ENCODE data around the gene ZFP62.

DNA sequence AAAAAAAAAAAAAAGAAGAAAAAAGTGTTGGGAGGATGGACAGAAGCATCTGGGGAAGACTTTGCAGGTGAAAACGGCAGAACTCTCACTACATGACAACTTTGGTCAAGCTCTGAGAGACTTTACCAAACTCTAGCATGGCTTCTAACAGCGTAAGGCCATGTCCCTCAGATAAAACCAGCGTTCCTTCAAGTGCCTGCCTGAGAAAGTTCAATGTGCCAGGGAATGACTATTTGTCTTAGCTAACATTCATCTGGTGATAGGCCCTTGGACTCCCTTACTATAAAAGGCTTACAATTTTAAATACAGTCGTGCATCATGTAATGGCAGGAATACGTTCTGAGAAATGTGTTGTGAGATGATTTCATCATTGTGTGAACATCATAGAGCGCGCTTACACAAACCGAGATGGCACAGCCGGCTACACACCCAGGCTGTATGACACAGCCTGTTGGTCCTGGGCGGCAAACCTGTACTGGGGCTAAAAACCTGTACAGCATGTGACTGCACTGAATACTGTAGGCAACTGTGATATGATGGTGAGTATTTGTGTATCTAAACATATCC, 14.9 kb upstream of the ZFP62 start:
- no peak for TF ChIP-seq CTCF (conservative IDR thresholded peaks at IDR 0.05 in 1 of 2, IDR thresholded peaks at IDR 0.05 in 1 of 2; ENCODE audit: low read depth in 1 of 2, low read length in 2 of 2)
- TF ChIP-seq EZH2 (IDR thresholded peaks at IDR 0.05; ENCODE audit: low read length, missing control alignments) = no peak
